ENCODE measurements around the gene GABBR1. TPM values are rescaled to one million over a fixed set of nuclear protein-coding genes. Genes with fewer than 3 reads are reported as not detected.

GABBR1 gene
- total and polyA plus RNA-seq, 2 of the 13 experiments (the other 11 are each of a cell fraction or from before 2014, with no cell fraction given), result 0.07 to 0.37 TPM

DNA sequence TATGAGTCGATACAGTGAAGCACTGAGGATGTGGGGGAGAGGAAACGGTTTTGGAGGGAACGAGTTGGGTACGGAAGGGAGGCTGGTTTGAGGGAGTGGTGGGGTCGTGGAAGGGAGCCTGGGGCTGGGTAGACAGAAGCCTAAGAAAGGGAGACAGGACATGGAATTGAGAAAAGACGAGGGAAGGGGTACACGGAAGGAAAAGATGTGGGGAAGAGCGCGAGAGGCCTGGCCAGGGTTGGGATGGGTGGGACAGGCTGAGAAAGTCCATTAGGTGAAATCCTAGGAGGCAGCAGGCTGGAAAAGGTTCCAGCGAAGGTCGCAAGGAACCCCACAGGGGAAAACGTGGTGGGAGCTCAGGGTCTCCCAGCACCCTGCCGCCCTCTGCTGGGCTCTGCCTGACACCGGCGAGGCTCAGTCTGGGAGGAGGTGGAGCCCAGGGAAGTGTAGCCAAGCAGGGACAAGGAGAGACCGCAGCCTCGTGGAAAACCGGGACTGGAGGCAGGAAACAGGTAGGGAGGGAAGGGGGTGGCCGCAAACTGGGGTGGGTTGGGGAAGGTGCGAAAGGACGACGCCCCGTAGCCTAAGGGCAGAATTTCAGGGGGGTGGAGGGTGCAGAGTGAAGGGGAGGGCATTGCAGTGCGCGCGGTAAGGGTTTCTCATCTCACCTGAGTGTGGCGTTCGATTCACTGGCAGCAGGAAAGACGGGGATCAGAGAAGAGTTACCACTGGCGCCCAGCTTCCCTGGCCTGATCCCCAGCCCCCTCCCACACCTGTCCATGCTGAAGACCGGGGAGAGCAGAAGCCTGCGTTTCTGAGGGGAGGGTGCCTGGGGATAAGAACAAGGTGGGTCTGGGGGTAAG lies 4.3 kb downstream of the GABBR1 start (continued):
- TF ChIP-seq MYC (CRISPR knock-in tag; IDR thresholded peaks at IDR 0.05; ENCODE audit: borderline replicate concordance), result peak; percentile 66; the same call in 1 of the 2 replicates
- TF ChIP-seq, protein P1, sequence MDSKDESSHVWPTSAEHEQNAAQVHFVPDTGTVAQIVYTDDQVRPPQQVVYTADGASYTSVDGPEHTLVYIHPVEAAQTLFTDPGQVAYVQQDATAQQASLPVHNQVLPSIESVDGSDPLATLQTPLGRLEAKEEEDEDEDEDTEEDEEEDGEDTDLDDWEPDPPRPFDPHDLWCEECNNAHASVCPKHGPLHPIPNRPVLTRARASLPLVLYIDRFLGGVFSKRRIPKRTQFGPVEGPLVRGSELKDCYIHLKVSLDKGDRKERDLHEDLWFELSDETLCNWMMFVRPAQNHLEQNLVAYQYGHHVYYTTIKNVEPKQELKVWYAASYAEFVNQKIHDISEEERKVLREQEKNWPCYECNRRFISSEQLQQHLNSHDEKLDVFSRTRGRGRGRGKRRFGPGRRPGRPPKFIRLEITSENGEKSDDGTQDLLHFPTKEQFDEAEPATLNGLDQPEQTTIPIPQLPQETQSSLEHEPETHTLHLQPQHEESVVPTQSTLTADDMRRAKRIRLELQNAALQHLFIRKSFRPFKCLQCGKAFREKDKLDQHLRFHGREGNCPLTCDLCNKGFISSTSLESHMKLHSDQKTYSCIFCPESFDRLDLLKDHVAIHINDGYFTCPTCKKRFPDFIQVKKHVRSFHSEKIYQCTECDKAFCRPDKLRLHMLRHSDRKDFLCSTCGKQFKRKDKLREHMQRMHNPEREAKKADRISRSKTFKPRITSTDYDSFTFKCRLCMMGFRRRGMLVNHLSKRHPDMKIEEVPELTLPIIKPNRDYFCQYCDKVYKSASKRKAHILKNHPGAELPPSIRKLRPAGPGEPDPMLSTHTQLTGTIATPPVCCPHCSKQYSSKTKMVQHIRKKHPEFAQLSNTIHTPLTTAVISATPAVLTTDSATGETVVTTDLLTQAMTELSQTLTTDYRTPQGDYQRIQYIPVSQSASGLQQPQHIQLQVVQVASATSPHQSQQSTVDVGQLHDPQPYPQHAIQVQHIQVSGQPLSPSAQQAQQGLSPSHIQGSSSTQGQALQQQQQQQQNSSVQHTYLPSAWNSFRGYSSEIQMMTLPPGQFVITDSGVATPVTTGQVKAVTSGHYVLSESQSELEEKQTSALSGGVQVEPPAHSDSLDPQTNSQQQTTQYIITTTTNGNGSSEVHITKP (CRISPR knock-in tag; IDR thresholded peaks at IDR 0.05; ENCODE audit: low read depth), result no peak
- TF ChIP-seq ZNF883 (CRISPR knock-in tag; IDR thresholded peaks at IDR 0.05; ENCODE audit: not compliant biosample characterization), result peak; percentile 30
- no peak for TF ChIP-seq SOX13 (IDR thresholded peaks at IDR 0.05)
- no peak for TF ChIP-seq SOX13 (CRISPR knock-in tag; conservative IDR thresholded peaks at IDR 0.05 in 1 of 2, IDR thresholded peaks at IDR 0.05 in 1 of 2)
- TF ChIP-seq STAG1 (CRISPR knock-in tag; IDR thresholded peaks at IDR 0.05), result peak; percentile 62
- TF ChIP-seq HOXA5 (CRISPR knock-in tag; IDR thresholded peaks at IDR 0.05), result 0 out of 2 replicates have a peak, but pooled peaks have one; percentile 25
- TF ChIP-seq, protein P2, sequence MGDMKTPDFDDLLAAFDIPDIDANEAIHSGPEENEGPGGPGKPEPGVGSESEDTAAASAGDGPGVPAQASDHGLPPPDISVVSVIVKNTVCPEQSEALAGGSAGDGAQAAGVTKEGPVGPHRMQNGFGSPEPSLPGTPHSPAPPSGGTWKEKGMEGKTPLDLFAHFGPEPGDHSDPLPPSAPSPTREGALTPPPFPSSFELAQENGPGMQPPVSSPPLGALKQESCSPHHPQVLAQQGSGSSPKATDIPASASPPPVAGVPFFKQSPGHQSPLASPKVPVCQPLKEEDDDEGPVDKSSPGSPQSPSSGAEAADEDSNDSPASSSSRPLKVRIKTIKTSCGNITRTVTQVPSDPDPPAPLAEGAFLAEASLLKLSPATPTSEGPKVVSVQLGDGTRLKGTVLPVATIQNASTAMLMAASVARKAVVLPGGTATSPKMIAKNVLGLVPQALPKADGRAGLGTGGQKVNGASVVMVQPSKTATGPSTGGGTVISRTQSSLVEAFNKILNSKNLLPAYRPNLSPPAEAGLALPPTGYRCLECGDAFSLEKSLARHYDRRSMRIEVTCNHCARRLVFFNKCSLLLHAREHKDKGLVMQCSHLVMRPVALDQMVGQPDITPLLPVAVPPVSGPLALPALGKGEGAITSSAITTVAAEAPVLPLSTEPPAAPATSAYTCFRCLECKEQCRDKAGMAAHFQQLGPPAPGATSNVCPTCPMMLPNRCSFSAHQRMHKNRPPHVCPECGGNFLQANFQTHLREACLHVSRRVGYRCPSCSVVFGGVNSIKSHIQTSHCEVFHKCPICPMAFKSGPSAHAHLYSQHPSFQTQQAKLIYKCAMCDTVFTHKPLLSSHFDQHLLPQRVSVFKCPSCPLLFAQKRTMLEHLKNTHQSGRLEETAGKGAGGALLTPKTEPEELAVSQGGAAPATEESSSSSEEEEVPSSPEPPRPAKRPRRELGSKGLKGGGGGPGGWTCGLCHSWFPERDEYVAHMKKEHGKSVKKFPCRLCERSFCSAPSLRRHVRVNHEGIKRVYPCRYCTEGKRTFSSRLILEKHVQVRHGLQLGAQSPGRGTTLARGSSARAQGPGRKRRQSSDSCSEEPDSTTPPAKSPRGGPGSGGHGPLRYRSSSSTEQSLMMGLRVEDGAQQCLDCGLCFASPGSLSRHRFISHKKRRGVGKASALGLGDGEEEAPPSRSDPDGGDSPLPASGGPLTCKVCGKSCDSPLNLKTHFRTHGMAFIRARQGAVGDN (CRISPR knock-in tag; IDR thresholded peaks at IDR 0.05), result peak; percentile 43
- TF ChIP-seq, protein P3, sequence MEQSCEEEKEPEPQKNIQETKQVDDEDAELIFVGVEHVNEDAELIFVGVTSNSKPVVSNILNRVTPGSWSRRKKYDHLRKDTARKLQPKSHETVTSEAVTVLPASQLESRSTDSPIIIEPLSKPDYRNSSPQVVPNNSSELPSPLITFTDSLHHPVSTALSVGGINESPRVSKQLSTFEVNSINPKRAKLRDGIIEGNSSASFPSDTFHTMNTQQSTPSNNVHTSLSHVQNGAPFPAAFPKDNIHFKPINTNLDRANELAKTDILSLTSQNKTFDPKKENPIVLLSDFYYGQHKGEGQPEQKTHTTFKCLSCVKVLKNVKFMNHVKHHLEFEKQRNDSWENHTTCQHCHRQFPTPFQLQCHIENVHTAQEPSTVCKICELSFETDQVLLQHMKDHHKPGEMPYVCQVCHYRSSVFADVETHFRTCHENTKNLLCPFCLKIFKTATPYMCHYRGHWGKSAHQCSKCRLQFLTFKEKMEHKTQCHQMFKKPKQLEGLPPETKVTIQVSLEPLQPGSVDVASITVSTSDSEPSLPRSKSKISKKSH (CRISPR knock-in tag; IDR thresholded peaks at IDR 0.05; ENCODE audit: borderline replicate concordance), result peak; percentile 68; the same call in 1 of the 2 replicates
- peak; percentile 69; the same call in 1 of the 2 replicates for TF ChIP-seq EZH2 (conservative IDR thresholded peaks at IDR 0.05; ENCODE audit: low read depth, low read length)
- TF ChIP-seq HOXA7 (CRISPR knock-in tag; IDR thresholded peaks at IDR 0.05), result no peak
- no peak for TF ChIP-seq CBX1 (IDR thresholded peaks at IDR 0.05; ENCODE audit: low read depth)
- no peak for TF ChIP-seq RBM22 (optimal IDR thresholded peaks at IDR 0.05; ENCODE audit: low read length)
- TF ChIP-seq ZNF563 (CRISPR knock-in tag; IDR thresholded peaks at IDR 0.05), result 0 out of 2 replicates have a peak, but pooled peaks have one; percentile 10
- TF ChIP-seq FOXC1 (CRISPR knock-in tag; IDR thresholded peaks at IDR 0.05; ENCODE audit: borderline replicate concordance), result 0 out of 2 replicates have a peak, but pooled peaks have one; percentile 56
